HCT116 (cell line): Measurements from ENCODE around the gene C8A. TPM values are rescaled to one million over a fixed set of nuclear protein-coding genes. Genes with fewer than 3 reads are reported as not detected.

Experiments used
- ATAC-seq: fragments of 200-7000 bp; cut with Tn5 transposase; 2 replicates; pipeline ENCODE4 v1.9.1; 2020; ENCODE audit warnings: mild to moderate bottlenecking, moderate library complexity
- BruUV-seq: library from RNA; stranded (reverse); fragments of 400-500 nt; replicated peaks from 2 replicates; lab custom pipeline; 2021; lab: Mats Ljungman, UMichigan
- CTCF ChIA-PET: fragments of 300-600 bp; sonication (Branson Sonifier 250); formaldehyde crosslinking; loops from one replicate; lab custom pipeline; 2021; ENCODE audit warnings: antibody characterized with exemption; lab: Charles Lee
- POLR2A ChIA-PET: fragments of 300-600, 350-600 bp; sonication (Branson Sonifier 250); formaldehyde crosslinking; loops from one replicate; lab custom pipeline; 2021; ENCODE audit warnings: antibody characterized with exemption; lab: Charles Lee
- RAD21 ChIA-PET, 2 experiments: fragments of 300-600 bp; sonication (Branson Sonifier 250); formaldehyde crosslinking; loops; one replicate each; lab custom pipeline; 2023; ENCODE audit warnings: low total read pairs in 2 of 2; ENCODE audit not compliant: uncharacterized antibody in 2 of 2, unreplicated experiment in 2 of 2, low non-redundant PET in 1 of 2; lab: Charles Lee
- DNase-seq: peaks from one replicate; pipeline ENCODE4 v3.0.0-alpha.2; 2010; ENCODE audit warnings: low read depth, low spot score
- H2AFZ ChIP-seq: fragments of 200-600 bp; shearing (Covaris generic), sonication (generic); 2 replicates; pipeline ENCODE4 v1.6.1; 2017; ENCODE audit warnings: low read depth, mixed run types, mixed read lengths, antibody characterized with exemption, low read length; ENCODE audit not compliant: poor library complexity, severe bottlenecking
- H3K27ac ChIP-seq: 2 replicates; pipeline ENCODE4 v1.5.1; 2012; ENCODE audit warnings: low read depth, low read length
- H3K27me3 ChIP-seq: fragments of 200-600 bp; sonication (generic); 2 replicates; pipeline ENCODE4 v1.6.1; 2016; ENCODE audit warnings: mixed run types, low read length, mixed read lengths; ENCODE audit not compliant: insufficient read depth
- H3K36me3 ChIP-seq, 2 experiments: fragments of 200-500 bp in 1 of 2; fragments of 200-600 bp in 1 of 2; sonication (Bioruptor generic) in 1 of 2; sonication (generic) in 1 of 2; 2 replicates each; pipeline versions ENCODE4 v1.5.1 to v1.6.1; 2014 to 2016; ENCODE audit warnings: low read length in 2 of 2, inconsistent platforms in 1 of 2, mixed read lengths in 1 of 2, mixed run types in 1 of 2; ENCODE audit not compliant: insufficient read depth in 2 of 2, control insufficient read depth in 1 of 2
- H3K4me1 ChIP-seq, 2 experiments: fragments of 200-600 bp in 1 of 2; sonication (generic) in 1 of 2; 2 replicates each; pipeline versions ENCODE4 v1.5.1 to v1.6.1; 2012 to 2017; ENCODE audit warnings: low read length in 2 of 2, inconsistent platforms in 1 of 2, mild to moderate bottlenecking in 1 of 2, mixed read lengths in 1 of 2, mixed run types in 1 of 2, moderate library complexity in 1 of 2; ENCODE audit not compliant: insufficient read depth in 2 of 2, control insufficient read depth in 1 of 2
- H3K4me2 ChIP-seq: fragments of 200-600 bp; sonication (generic); 2 replicates; pipeline ENCODE4 v1.6.1; 2017; ENCODE audit warnings: mixed run types, low read length, mixed read lengths
- H3K4me3 ChIP-seq, 2 experiments: fragments of 200-600 bp in 1 of 2; sonication (generic) in 1 of 2; replicated peaks in 1 of 2; 2 replicates each; pipeline ENCODE4 v1.5.1; 2011 to 2016; ENCODE audit warnings: low read length in 2 of 2, control low read depth in 1 of 2, low read depth in 1 of 2, mild to moderate bottlenecking in 1 of 2, mixed read lengths in 1 of 2, mixed run types in 1 of 2
- H3K79me2 ChIP-seq: fragments of 200-600 bp; sonication (generic); 2 replicates; pipeline ENCODE4 v1.6.1; 2017; ENCODE audit warnings: mild to moderate bottlenecking, mixed run types, low read length, moderate library complexity, mixed read lengths; ENCODE audit not compliant: insufficient read depth
- H3K9ac ChIP-seq: fragments of 200-600 bp; sonication (generic); 2 replicates; pipeline ENCODE4 v1.6.1; 2016; ENCODE audit warnings: low read length, mixed read lengths
- H3K9me2 ChIP-seq: fragments of 200-600 bp; sonication (generic), shearing (Covaris generic); 2 replicates; pipeline ENCODE4 v1.6.1; 2017; ENCODE audit warnings: mixed run types, mild to moderate bottlenecking, moderate library complexity; ENCODE audit not compliant: insufficient read depth
- H3K9me3 ChIP-seq, 2 experiments: fragments of 200-500 bp in 1 of 2; fragments of 200-600 bp in 1 of 2; sonication (Bioruptor generic) in 1 of 2; sonication (generic) in 1 of 2; 2 replicates each; pipeline ENCODE4 v1.6.1; 2014 to 2017; ENCODE audit warnings: low read length in 2 of 2, mixed read lengths in 2 of 2, inconsistent platforms in 1 of 2, low read depth in 1 of 2, mild to moderate bottlenecking in 1 of 2, mixed run types in 1 of 2, moderate library complexity in 1 of 2; ENCODE audit not compliant: control insufficient read depth in 1 of 2, insufficient read depth in 1 of 2
- H4K20me1 ChIP-seq: fragments of 200-600 bp; sonication (generic), shearing (Covaris generic); 2 replicates; pipeline ENCODE4 v1.6.1; 2017; ENCODE audit warnings: mixed run types, mild to moderate bottlenecking, moderate library complexity; ENCODE audit not compliant: insufficient read depth
- CBX3 ChIP-seq: IDR thresholded peaks from 2 replicates; pipeline ENCODE4 v1.6.1; 2012; ENCODE audit warnings: low read depth
- EGR1 ChIP-seq: IDR thresholded peaks from 2 replicates; pipeline ENCODE4 v1.6.1; 2012; ENCODE audit warnings: low read depth
- ELF1 ChIP-seq: IDR thresholded peaks from 2 replicates; pipeline ENCODE4 v1.6.1; 2012; ENCODE audit warnings: low read depth, borderline replicate concordance
- EZH2 ChIP-seq: fragments of 200-600 bp; sonication (generic); IDR thresholded peaks from 2 replicates; pipeline ENCODE4 v1.6.1; 2017; ENCODE audit warnings: antibody characterized with exemption, mixed run types
- EZH2phosphoT487 ChIP-seq: fragments of 200-600 bp; IDR thresholded peaks from 2 replicates; pipeline ENCODE4 v1.6.1; 2018; ENCODE audit warnings: antibody characterized with exemption, borderline replicate concordance
- JUND ChIP-seq: IDR thresholded peaks from 2 replicates; pipeline ENCODE4 v1.6.1; 2012
- POLR2A ChIP-seq: IDR thresholded peaks from 2 replicates; pipeline ENCODE4 v1.7.0; 2011; ENCODE audit warnings: borderline replicate concordance; ENCODE audit not compliant: insufficient read depth, insufficient read length; ENCODE audit errors: extremely low read depth
- RAD21 ChIP-seq: IDR thresholded peaks from 2 replicates; pipeline ENCODE4 v1.6.1; 2012; ENCODE audit warnings: low read depth, mild to moderate bottlenecking
- SIN3A ChIP-seq: IDR thresholded peaks from 2 replicates; pipeline ENCODE4 v1.6.1; 2012; ENCODE audit warnings: low read depth
- YY1 ChIP-seq: IDR thresholded peaks from 2 replicates; pipeline ENCODE4 v1.6.1; 2011; ENCODE audit warnings: low read length, low read depth, moderate library complexity, mild to moderate bottlenecking; ENCODE audit not compliant: insufficient replicate concordance; ENCODE audit errors: extremely low read depth
- ZNF274 ChIP-seq: fragments of 200-500 bp; sonication (Bioruptor generic); IDR thresholded peaks from 2 replicates; pipeline ENCODE4 v1.6.1; 2014; ENCODE audit warnings: mild to moderate bottlenecking, low read depth, low read length, inconsistent platforms
- intact Hi-C: fragments of 100-400 bp; cut with micrococcal nuclease; formaldehyde crosslinking; loops from 2 replicates; pipeline ENCODE4 v1.10.0; 2022
- total RNA-seq: library from RNA; stranded (reverse); gene quantifications from one replicate; pipeline ENCODE4 v1.2.1, GENCODE V29; 2021; ENCODE audit not compliant: unreplicated experiment
- TF ChIP-seq, protein P1 (sequence below), 3 experiments: fragments of 200-600 bp in 1 of 3; sonication (generic) in 1 of 3; IDR thresholded peaks in 2 of 3; conservative IDR thresholded peaks in 1 of 3; 2 replicates each; pipeline ENCODE4 v1.5.1; 2012 to 2017; ENCODE audit warnings: low read depth in 2 of 3, low read length in 2 of 3, antibody characterized with exemption in 1 of 3, borderline replicate concordance in 1 of 3, control low read depth in 1 of 3, mild to moderate bottlenecking in 1 of 3, mixed read lengths in 1 of 3, mixed run types in 1 of 3, moderate library complexity in 1 of 3; ENCODE audit not compliant: insufficient read depth in 1 of 3
- TF ChIP-seq, protein P2 (sequence below): IDR thresholded peaks from 2 replicates; pipeline ENCODE4 v1.6.1; 2012; ENCODE audit warnings: low read depth
- TF ChIP-seq, protein P3 (sequence below): IDR thresholded peaks from 2 replicates; pipeline ENCODE4 v1.6.1; 2011; ENCODE audit warnings: mild to moderate bottlenecking, low read length, moderate library complexity; ENCODE audit not compliant: insufficient replicate concordance; ENCODE audit errors: extremely low read depth

C8A gene
- total RNA-seq, 1 experiment from 2014 or later: 0.10 TPM

DNA sequence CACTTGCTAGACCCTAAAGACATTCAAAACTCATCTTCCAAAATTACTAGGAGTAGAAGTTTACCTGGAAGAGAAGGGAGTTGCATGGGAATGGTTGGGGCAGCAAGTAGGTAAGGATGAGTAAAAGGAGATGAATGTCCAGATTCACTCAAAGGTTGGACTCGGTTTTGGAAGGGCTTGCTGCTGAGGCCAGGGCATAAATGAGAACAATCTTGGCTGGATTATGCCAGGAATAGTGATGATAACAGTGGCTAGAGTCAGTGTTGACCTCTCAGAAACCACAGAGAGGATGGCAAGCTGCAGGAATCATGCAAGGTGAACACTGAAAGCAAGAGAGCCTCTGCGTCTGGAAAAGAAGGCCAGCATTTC is 43.4 kb downstream of the C8A start (continued):
- TF ChIP-seq, protein P1, sequence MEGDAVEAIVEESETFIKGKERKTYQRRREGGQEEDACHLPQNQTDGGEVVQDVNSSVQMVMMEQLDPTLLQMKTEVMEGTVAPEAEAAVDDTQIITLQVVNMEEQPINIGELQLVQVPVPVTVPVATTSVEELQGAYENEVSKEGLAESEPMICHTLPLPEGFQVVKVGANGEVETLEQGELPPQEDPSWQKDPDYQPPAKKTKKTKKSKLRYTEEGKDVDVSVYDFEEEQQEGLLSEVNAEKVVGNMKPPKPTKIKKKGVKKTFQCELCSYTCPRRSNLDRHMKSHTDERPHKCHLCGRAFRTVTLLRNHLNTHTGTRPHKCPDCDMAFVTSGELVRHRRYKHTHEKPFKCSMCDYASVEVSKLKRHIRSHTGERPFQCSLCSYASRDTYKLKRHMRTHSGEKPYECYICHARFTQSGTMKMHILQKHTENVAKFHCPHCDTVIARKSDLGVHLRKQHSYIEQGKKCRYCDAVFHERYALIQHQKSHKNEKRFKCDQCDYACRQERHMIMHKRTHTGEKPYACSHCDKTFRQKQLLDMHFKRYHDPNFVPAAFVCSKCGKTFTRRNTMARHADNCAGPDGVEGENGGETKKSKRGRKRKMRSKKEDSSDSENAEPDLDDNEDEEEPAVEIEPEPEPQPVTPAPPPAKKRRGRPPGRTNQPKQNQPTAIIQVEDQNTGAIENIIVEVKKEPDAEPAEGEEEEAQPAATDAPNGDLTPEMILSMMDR (IDR thresholded peaks at IDR 0.05 in 2 of 3, conservative IDR thresholded peaks at IDR 0.05 in 1 of 3; ENCODE audit: borderline replicate concordance in 1 of 3, insufficient read depth in 1 of 3, low read depth in 2 of 3, low read length in 2 of 3): no peak
- TF ChIP-seq SIN3A (no peak), ZNF274 (no peak), EZH2 (no peak), EZH2phosphoT487 (no peak), EGR1 (no peak), CBX3 (no peak), ELF1 (no peak)

DNA sequence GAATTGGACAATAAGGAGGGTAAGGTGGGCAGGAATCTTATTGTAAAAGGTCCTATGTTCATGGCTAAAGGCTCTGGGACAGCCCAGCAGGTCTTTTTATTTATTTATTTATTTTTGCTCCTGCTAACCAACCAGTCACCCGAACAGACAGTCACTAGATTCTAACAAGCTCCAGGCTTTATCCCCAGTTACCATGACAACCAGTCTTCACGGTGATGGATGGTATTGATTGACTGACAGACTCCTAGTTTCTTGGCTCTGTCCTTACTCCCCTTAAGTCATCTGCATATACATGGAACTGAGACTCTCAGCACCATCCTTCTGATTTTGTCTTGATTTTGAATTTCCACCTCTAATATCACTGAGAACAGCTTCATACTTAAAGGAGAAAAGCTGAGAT is 44.3 kb downstream of the C8A start:
- no peak overlapping the region for H2AFZ ChIP-seq
- ChIA-PET RAD21 (no interaction called here), CTCF (no interaction called here), POLR2A (no interaction called here)
- no peak overlapping the region for H3K4me2 ChIP-seq
- no peaks in the 10 kb centered on the region for H3K4me1 ChIP-seq
- no peak overlapping the region for H3K9ac ChIP-seq
- ATAC-seq: no peak
- no peak overlapping the region for H3K4me3 ChIP-seq
- no peak for DNase-seq
- H3K9me2 ChIP-seq: no peaks in the 10 kb centered on the region
- intact Hi-C loops: no loop called here
- H4K20me1 ChIP-seq: no peaks in the 10 kb centered on the region
- no peak overlapping the region for H3K27ac ChIP-seq
- BruUV-seq: no TSS peak
- no peaks in the 10 kb centered on the region for H3K79me2 ChIP-seq
- H3K27me3 ChIP-seq: peaks cover 19% of the 10 kb centered on the region
- H3K9me3 ChIP-seq: no peaks in the 10 kb centered on the region
- no peaks in the 10 kb centered on the region for H3K36me3 ChIP-seq
- no peak for TF ChIP-seq ELF1
- no peak for TF ChIP-seq SIN3A
- TF ChIP-seq, protein P2, sequence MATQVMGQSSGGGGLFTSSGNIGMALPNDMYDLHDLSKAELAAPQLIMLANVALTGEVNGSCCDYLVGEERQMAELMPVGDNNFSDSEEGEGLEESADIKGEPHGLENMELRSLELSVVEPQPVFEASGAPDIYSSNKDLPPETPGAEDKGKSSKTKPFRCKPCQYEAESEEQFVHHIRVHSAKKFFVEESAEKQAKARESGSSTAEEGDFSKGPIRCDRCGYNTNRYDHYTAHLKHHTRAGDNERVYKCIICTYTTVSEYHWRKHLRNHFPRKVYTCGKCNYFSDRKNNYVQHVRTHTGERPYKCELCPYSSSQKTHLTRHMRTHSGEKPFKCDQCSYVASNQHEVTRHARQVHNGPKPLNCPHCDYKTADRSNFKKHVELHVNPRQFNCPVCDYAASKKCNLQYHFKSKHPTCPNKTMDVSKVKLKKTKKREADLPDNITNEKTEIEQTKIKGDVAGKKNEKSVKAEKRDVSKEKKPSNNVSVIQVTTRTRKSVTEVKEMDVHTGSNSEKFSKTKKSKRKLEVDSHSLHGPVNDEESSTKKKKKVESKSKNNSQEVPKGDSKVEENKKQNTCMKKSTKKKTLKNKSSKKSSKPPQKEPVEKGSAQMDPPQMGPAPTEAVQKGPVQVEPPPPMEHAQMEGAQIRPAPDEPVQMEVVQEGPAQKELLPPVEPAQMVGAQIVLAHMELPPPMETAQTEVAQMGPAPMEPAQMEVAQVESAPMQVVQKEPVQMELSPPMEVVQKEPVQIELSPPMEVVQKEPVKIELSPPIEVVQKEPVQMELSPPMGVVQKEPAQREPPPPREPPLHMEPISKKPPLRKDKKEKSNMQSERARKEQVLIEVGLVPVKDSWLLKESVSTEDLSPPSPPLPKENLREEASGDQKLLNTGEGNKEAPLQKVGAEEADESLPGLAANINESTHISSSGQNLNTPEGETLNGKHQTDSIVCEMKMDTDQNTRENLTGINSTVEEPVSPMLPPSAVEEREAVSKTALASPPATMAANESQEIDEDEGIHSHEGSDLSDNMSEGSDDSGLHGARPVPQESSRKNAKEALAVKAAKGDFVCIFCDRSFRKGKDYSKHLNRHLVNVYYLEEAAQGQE: no peak
- TF ChIP-seq RAD21: no peak
- TF ChIP-seq POLR2A: no peak
- no peak for TF ChIP-seq YY1
- TF ChIP-seq EZH2: no peak
- no peak for TF ChIP-seq ZNF274
- TF ChIP-seq EZH2phosphoT487: no peak
- TF ChIP-seq, protein P3, sequence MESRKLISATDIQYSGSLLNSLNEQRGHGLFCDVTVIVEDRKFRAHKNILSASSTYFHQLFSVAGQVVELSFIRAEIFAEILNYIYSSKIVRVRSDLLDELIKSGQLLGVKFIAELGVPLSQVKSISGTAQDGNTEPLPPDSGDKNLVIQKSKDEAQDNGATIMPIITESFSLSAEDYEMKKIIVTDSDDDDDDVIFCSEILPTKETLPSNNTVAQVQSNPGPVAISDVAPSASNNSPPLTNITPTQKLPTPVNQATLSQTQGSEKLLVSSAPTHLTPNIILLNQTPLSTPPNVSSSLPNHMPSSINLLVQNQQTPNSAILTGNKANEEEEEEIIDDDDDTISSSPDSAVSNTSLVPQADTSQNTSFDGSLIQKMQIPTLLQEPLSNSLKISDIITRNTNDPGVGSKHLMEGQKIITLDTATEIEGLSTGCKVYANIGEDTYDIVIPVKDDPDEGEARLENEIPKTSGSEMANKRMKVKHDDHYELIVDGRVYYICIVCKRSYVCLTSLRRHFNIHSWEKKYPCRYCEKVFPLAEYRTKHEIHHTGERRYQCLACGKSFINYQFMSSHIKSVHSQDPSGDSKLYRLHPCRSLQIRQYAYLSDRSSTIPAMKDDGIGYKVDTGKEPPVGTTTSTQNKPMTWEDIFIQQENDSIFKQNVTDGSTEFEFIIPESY: no peak
- TF ChIP-seq EGR1: no peak
- no peak for TF ChIP-seq JUND
- TF ChIP-seq, protein P1 (IDR thresholded peaks at IDR 0.05 in 2 of 3, conservative IDR thresholded peaks at IDR 0.05 in 1 of 3; ENCODE audit: borderline replicate concordance in 1 of 3, insufficient read depth in 1 of 3, low read depth in 2 of 3, low read length in 2 of 3): no peak
